PC-9 (cell line): Measurements from ENCODE around the gene EPHA2. TPM values are rescaled to one million over a fixed set of nuclear protein-coding genes. Genes with fewer than 3 reads are reported as not detected.
A peak's percentile ranks its signal among the peaks of the same experiment; 100 is the strongest.

Experiments used
- BruUV-seq: library from RNA; stranded (reverse); fragments of 400-500 nt; replicated peaks from 2 replicates; lab custom pipeline; 2021; lab: Mats Ljungman, UMichigan
- CTCF ChIA-PET: fragments of 300-600 bp; sonication (Branson Sonifier 250); formaldehyde crosslinking; loops from one replicate; lab custom pipeline; 2022; ENCODE audit warnings: antibody characterized with exemption; lab: Charles Lee
- POLR2A ChIA-PET: fragments of 300-600 bp; sonication (Branson Sonifier 250); formaldehyde crosslinking; loops from one replicate; lab custom pipeline; 2022; ENCODE audit warnings: antibody characterized with exemption; ENCODE audit not compliant: unreplicated experiment; lab: Charles Lee
- DNase-seq, 2 experiments: peaks; one replicate each; pipeline versions ENCODE4 v3.0.0 to v3.0.0-alpha.2; 2015 to 2022; ENCODE audit warnings: mixed read lengths in 1 of 2
- H2AFZ ChIP-seq: fragments of 200-600 bp; sonication (generic); 2 replicates; pipeline ENCODE4 v1.8.1; 2017; ENCODE audit warnings: antibody characterized with exemption
- H3F3A ChIP-seq: fragments of 200-600 bp; sonication (generic); 2 replicates; pipeline ENCODE4 v1.8.1; 2017; ENCODE audit warnings: antibody characterized with exemption, mild to moderate bottlenecking, low read depth; ENCODE audit not compliant: insufficient read depth
- H3K27ac ChIP-seq: fragments of 200-600 bp; sonication (generic); 2 replicates; pipeline ENCODE4 v1.6.1; 2016; ENCODE audit warnings: mixed run types
- H3K27me3 ChIP-seq: fragments of 200-600 bp; sonication (generic); 2 replicates; pipeline ENCODE4 v1.6.1; 2016; ENCODE audit warnings: low read depth, mixed run types; ENCODE audit not compliant: insufficient read depth
- H3K36me3 ChIP-seq: fragments of 200-600 bp; sonication (generic); 2 replicates; pipeline ENCODE4 v1.6.1; 2016; ENCODE audit warnings: low read depth, mixed run types
- H3K4me1 ChIP-seq: fragments of 200-600 bp; sonication (generic); replicated peaks from 2 replicates; pipeline ENCODE4 v1.6.1; 2016; ENCODE audit warnings: mixed run types; ENCODE audit not compliant: insufficient read depth
- H3K4me2 ChIP-seq: fragments of 200-600 bp; sonication (generic); 2 replicates; pipeline ENCODE4 v1.6.1; 2017; ENCODE audit warnings: mixed run types
- H3K4me3 ChIP-seq: fragments of 200-600 bp; sonication (generic); 2 replicates; pipeline ENCODE4 v1.6.1; 2016; ENCODE audit warnings: mixed run types
- H3K79me2 ChIP-seq: fragments of 200-600 bp; sonication (generic); 2 replicates; pipeline ENCODE4 v1.6.1; 2017; ENCODE audit warnings: low read depth, mixed run types
- H3K9me2 ChIP-seq: fragments of 200-600 bp; sonication (generic); 2 replicates; pipeline ENCODE4 v1.8.1; 2017; ENCODE audit warnings: mild to moderate bottlenecking; ENCODE audit not compliant: insufficient read depth
- H3K9me3 ChIP-seq: fragments of 200-600 bp; sonication (generic); 2 replicates; pipeline ENCODE4 v1.8.1; 2016; ENCODE audit warnings: low read depth; ENCODE audit not compliant: insufficient read depth
- H4K20me1 ChIP-seq: fragments of 200-600 bp; sonication (generic); 2 replicates; pipeline ENCODE4 v1.8.1; 2017; ENCODE audit not compliant: insufficient read depth
- EZH2 ChIP-seq: fragments of 200-600 bp; sonication (generic); IDR thresholded peaks from 2 replicates; pipeline ENCODE4 v1.8.0; 2017; ENCODE audit warnings: antibody characterized with exemption, low read depth
- intact Hi-C: fragments of 100-400 bp; cut with micrococcal nuclease; formaldehyde crosslinking; loops from one replicate; pipeline ENCODE4 v1.10.0; 2022; ENCODE audit not compliant: unreplicated experiment
- total RNA-seq: library from RNA; stranded (reverse); gene quantifications from 2 replicates; pipeline ENCODE4 v1.2.3, GENCODE V29; 2021
- TF ChIP-seq, protein P1 (sequence below): fragments of 200-600 bp; sonication (generic); conservative IDR thresholded peaks from 2 replicates; pipeline ENCODE4 v1.6.1; 2017; ENCODE audit warnings: mixed run types, antibody characterized with exemption, mild to moderate bottlenecking, moderate library complexity

EPHA2 gene
- total RNA-seq, 1 experiment from 2014 or later, result 48.3 TPM

DNA sequence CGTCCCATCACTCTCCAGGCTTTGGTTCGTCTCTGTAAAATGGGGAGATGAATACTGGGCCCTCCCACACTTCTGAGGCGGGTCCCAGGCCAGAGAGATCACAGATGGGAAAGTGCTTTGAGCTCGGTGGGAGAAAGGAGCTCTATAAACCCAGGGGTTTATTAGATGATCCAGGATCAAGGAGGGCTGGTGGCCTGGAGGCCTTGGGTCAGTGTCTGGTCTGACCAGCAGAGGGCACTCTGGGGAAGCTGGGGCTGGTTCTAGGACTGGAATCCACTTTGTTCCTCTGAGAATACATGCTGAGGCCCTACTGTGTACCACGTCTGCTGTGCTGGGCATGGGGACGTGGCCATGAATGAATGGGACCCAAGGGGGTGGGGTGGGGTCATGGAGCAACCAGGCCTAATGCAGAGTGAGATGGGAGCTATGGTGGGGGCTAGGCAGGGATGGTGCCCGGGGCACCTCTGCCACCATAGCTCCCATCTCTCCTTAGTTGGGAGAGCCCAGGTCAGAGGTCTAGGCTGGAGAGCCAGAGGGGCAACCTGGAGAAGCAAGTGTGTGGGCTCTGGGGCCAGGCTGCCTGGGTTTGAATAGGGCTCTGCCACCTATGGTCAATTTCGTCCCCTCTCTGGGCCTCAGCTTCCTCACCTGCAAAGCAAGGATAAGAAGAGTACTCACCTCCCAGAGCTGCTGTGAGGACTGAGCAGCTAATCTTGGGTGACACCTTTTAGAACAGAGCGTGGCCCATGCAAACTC, 73.4 kb downstream of the EPHA2 start:
- peak in 1 of 2 experiments; percentile 67 for DNase-seq
- intact Hi-C loops, result loop anchor here (1.0 kb wide), 2 partner anchors 71 to 105 kb away; no protein-coding TSS in a partner anchor
- ChIA-PET CTCF (interaction anchor here (0.5 to 1.4 kb wide), 10 partner anchors 35 to 687 kb away, joined by 3 to 8 read pairs (median 3); no protein-coding TSS in a partner anchor), POLR2A (no interaction called here)
- Histone ChIP-seq H3K4me3 (no peak overlapping the region), H3K79me2 (no peaks in the 10 kb centered on the region), H3K4me2 (peak overlapping the region; percentile 14; the same call in 1 of the 2 replicates), H3K9me3 (no peaks in the 10 kb centered on the region), H3K36me3 (no peaks in the 10 kb centered on the region), H3K9me2 (no peaks in the 10 kb centered on the region), H3K27ac (no peak overlapping the region), H3F3A (peaks cover 27% of the 10 kb centered on the region), H3K4me1 (peaks cover 68% of the 10 kb centered on the region), H2AFZ (no peak overlapping the region), H4K20me1 (no peaks in the 10 kb centered on the region), H3K27me3 (no peaks in the 10 kb centered on the region)
- no TSS peak for BruUV-seq
- TF ChIP-seq EZH2, result no peak
- TF ChIP-seq, protein P1, sequence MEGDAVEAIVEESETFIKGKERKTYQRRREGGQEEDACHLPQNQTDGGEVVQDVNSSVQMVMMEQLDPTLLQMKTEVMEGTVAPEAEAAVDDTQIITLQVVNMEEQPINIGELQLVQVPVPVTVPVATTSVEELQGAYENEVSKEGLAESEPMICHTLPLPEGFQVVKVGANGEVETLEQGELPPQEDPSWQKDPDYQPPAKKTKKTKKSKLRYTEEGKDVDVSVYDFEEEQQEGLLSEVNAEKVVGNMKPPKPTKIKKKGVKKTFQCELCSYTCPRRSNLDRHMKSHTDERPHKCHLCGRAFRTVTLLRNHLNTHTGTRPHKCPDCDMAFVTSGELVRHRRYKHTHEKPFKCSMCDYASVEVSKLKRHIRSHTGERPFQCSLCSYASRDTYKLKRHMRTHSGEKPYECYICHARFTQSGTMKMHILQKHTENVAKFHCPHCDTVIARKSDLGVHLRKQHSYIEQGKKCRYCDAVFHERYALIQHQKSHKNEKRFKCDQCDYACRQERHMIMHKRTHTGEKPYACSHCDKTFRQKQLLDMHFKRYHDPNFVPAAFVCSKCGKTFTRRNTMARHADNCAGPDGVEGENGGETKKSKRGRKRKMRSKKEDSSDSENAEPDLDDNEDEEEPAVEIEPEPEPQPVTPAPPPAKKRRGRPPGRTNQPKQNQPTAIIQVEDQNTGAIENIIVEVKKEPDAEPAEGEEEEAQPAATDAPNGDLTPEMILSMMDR, result peak; percentile 94

DNA sequence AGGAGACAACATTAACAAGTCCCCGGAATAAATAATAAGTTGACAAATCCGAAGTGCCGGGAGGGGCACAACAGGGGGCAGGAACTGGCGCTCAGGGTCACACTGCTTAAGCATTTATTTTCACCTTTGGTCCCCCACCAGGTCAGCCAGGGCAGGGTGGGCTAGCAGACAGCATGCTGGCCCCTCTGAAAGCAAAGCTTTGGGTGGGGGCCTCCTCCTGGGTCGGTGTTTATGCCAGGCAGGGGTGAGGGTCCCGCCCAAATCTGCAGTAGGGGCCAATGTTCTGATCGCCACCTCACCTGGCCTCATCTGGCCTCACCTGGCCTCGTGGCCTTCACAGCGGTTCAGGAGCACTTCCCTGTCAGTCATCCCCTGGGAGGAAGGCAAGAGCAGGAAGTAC, 74.2 kb downstream of the EPHA2 start:
- Histone ChIP-seq H3K9me3 (no peaks in the 10 kb centered on the region), H2AFZ (no peak overlapping the region), H3K9me2 (no peaks in the 10 kb centered on the region), H3K4me1 (peaks cover 68% of the 10 kb centered on the region), H4K20me1 (no peaks in the 10 kb centered on the region), H3K36me3 (no peaks in the 10 kb centered on the region), H3K27ac (no peak overlapping the region), H3K4me3 (no peak overlapping the region), H3K27me3 (no peaks in the 10 kb centered on the region), H3K4me2 (no peak overlapping the region), H3F3A (peaks cover 27% of the 10 kb centered on the region), H3K79me2 (no peaks in the 10 kb centered on the region)
- CTCF ChIA-PET, result interaction anchor here (0.5 to 1.4 kb wide), 8 partner anchors 36 to 281 kb away, joined by 3 to 8 read pairs (median 3); no protein-coding TSS in a partner anchor
- POLR2A ChIA-PET, result no interaction called here
- intact Hi-C loops, result loop anchor here (1.0 kb wide), 2 partner anchors 72 to 106 kb away; no protein-coding TSS in a partner anchor
- no peak for TF ChIP-seq EZH2
- TF ChIP-seq, protein P1, result no peak
- DNase-seq, result no peak
- no TSS peak for BruUV-seq

DNA sequence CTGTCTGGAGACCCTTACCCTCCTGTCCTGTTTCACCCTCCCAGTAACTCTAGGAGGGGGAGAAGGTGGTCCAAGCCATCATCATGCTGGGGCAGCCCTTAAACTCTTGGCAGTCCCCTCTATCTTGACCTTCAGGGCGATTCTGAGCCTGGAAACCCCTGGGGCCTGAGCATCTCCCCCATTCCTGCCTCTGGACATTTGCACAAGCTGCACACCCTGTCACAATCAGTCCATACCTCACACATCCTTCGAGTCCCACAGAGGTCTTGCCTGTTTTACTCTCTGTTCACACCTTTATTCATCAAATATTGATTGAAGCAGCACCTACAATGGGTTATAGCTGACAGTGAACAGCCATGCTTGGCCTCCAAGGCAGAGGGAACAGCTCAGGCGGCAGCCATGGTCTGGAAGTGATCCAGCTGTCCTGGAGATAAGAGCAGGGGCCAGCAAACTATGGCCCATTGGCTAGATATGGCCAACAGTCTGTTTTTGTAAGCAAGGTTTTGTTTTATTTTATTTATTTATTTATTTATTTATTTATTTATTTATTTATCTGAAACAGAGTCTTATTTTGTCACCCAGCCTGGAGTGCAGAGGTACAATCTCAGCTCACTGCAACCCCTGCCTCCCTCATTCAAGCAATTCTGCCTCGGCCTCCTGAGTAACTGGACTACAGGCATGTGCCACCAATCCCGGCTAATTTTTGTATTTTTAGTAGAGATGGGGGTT, 75.3 kb downstream of the EPHA2 start:
- Histone ChIP-seq H3K36me3 (no peaks in the 10 kb centered on the region), H3F3A (peaks cover 34% of the 10 kb centered on the region), H3K4me3 (no peak overlapping the region), H3K27ac (no peak overlapping the region), H3K27me3 (no peaks in the 10 kb centered on the region), H4K20me1 (no peaks in the 10 kb centered on the region), H3K4me1 (peaks cover 68% of the 10 kb centered on the region), H2AFZ (no peak overlapping the region), H3K4me2 (no peak overlapping the region), H3K79me2 (no peaks in the 10 kb centered on the region), H3K9me3 (no peaks in the 10 kb centered on the region), H3K9me2 (no peaks in the 10 kb centered on the region)
- TF ChIP-seq, protein P1, result no peak
- no peak for TF ChIP-seq EZH2
- ChIA-PET POLR2A (no interaction called here), CTCF (interaction anchor here (0.6 to 0.7 kb wide), 2 partner anchors 112 to 164 kb away, joined by 3 to 5 read pairs; no protein-coding TSS in a partner anchor)
- intact Hi-C loops, result no loop called here
- no TSS peak for BruUV-seq
- DNase-seq, result no peak
